Type B pancreatic cell (in vitro differentiated cells): Measurements from ENCODE around the gene PLXNB1. TPM values are rescaled to one million over a fixed set of nuclear protein-coding genes. Genes with fewer than 3 reads are reported as not detected.
A peak's percentile ranks its signal among the peaks of the same experiment; 100 is the strongest.

ENCODE experiments used
- DNase-seq: peaks from one replicate; pipeline ENCODE4 v3.0.0; 2021; ENCODE audit warnings: mixed read lengths; ENCODE audit not compliant: unreplicated experiment; ENCODE audit errors: extremely low spot score
- H3K27ac Mint-ChIP-seq: 2 replicates; pipeline ENCODE4 v1.8.0; 2021; ENCODE audit warnings: mild to moderate bottlenecking, mixed read lengths
- H3K27me3 Mint-ChIP-seq: 2 replicates; pipeline ENCODE4 v1.8.0; 2021; ENCODE audit warnings: mixed read lengths
- H3K36me3 Mint-ChIP-seq: 2 replicates; pipeline ENCODE4 v1.8.0; 2021; ENCODE audit warnings: mixed read lengths
- H3K4me1 Mint-ChIP-seq: one replicate; pipeline ENCODE4 v1.8.0; 2021; ENCODE audit warnings: mixed read lengths; ENCODE audit not compliant: unreplicated experiment
- H3K4me3 Mint-ChIP-seq: 2 replicates; pipeline ENCODE4 v1.8.0; 2021; ENCODE audit warnings: mild to moderate bottlenecking, mixed read lengths
- H3K9me3 Mint-ChIP-seq: 2 replicates; pipeline ENCODE4 v1.8.0; 2021; ENCODE audit warnings: mixed read lengths
- total RNA-seq: library from RNA; stranded (reverse); gene quantifications from 2 replicates; pipeline ENCODE4 v1.2.1, GENCODE V29; 2021; ENCODE audit warnings: low replicate concordance
- TF ChIP-seq, protein P1 (sequence below): fragments of 200-600 bp; sonication (generic); conservative IDR thresholded peaks from 2 replicates; pipeline ENCODE4 v1.5.0; 2021; ENCODE audit warnings: antibody characterized with exemption, mild to moderate bottlenecking

PLXNB1 gene
- total RNA-seq, 1 donor from 2014 or later = 212 TPM

- no peaks in the 10 kb centered on the region for H3K27me3 Mint-ChIP-seq
- peaks cover 4% of the 10 kb centered on the region for H3K36me3 Mint-ChIP-seq
- TF ChIP-seq, protein P1, sequence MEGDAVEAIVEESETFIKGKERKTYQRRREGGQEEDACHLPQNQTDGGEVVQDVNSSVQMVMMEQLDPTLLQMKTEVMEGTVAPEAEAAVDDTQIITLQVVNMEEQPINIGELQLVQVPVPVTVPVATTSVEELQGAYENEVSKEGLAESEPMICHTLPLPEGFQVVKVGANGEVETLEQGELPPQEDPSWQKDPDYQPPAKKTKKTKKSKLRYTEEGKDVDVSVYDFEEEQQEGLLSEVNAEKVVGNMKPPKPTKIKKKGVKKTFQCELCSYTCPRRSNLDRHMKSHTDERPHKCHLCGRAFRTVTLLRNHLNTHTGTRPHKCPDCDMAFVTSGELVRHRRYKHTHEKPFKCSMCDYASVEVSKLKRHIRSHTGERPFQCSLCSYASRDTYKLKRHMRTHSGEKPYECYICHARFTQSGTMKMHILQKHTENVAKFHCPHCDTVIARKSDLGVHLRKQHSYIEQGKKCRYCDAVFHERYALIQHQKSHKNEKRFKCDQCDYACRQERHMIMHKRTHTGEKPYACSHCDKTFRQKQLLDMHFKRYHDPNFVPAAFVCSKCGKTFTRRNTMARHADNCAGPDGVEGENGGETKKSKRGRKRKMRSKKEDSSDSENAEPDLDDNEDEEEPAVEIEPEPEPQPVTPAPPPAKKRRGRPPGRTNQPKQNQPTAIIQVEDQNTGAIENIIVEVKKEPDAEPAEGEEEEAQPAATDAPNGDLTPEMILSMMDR = no peak
- no peak for DNase-seq
- H3K9me3 Mint-ChIP-seq = no peaks in the 10 kb centered on the region
- H3K4me1 Mint-ChIP-seq = peaks cover 21% of the 10 kb centered on the region
- no peak overlapping the region for H3K27ac Mint-ChIP-seq
- H3K4me3 Mint-ChIP-seq = no peak overlapping the region
These were observed 7.9 kb upstream of the PLXNB1 start for GRCh38 chr3:48437812-48438211.

DNA sequence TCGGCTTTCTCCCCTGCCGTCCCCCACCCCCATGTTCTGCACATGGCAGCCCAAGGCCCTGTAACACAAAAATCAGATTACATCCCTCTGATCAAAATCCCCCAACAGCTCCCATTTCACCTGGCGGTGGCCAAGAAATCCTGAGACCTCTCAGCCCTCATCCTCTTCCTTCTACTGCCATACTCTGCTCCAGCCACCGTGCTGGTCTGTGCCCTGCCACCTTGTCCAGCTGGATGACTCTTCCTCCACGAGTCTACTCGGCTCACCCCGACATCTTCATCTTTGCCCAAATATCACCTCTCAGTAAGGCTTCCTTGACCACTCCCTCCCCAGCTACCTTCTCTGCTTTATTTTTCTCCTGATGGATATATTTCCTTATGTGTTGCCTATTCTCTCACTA, 7.0 kb upstream of the PLXNB1 start:
- Mint-ChIP-seq H3K27me3 (no peaks in the 10 kb centered on the region), H3K9me3 (no peaks in the 10 kb centered on the region), H3K4me1 (peaks cover 22% of the 10 kb centered on the region), H3K27ac (no peak overlapping the region), H3K36me3 (peaks cover 9% of the 10 kb centered on the region), H3K4me3 (no peak overlapping the region)
- TF ChIP-seq, protein P1 = no peak
- DNase-seq = no peak

GRCh38 chr3:48436477-48436787, 6.5 kb upstream of the PLXNB1 start:
- no peaks in the 10 kb centered on the region for H3K9me3 Mint-ChIP-seq
- H3K36me3 Mint-ChIP-seq = peaks cover 12% of the 10 kb centered on the region
- TF ChIP-seq, protein P1 = no peak
- no peak overlapping the region for H3K4me3 Mint-ChIP-seq
- no peak overlapping the region for H3K27ac Mint-ChIP-seq
- peaks cover 24% of the 10 kb centered on the region for H3K4me1 Mint-ChIP-seq
- no peaks in the 10 kb centered on the region for H3K27me3 Mint-ChIP-seq
- no peak for DNase-seq

DNA sequence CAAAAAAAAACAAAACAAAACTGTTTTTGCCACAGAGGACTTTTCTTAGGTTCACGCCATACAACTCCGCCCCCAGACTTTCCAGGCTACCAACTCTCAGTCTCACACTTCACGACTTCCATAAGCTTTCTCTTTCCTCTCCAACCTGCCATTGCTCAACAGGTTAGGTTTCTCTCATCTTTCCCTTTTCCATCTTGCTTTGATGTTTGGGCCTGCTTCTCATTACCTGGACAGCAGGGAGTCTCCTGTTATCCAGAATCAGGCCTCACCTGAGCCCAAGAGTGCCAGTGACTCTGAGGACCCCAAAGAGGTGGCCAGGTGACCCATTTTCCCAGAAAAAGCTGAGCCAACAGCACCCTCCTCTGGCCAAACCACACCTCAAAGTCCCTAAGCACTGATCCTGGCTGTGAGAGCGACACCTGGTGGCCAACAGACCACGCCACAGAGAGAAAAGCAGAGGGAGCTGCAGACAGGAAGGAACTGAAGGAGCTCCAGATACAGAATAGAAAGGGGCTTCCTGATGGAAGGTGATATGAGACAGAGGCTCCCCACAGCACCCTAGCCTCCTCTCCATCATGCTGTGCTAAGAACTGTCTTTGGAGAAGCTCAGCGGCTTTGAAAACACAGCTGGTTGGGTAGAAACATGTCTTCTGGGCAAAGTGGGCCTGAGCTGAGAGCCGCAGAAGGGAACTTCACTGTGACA, 6.0 kb upstream of the PLXNB1 start:
- H3K4me1 Mint-ChIP-seq = peaks cover 29% of the 10 kb centered on the region

GRCh38 chr3:48435223-48435595, 5.3 kb upstream of the PLXNB1 start:
- TF ChIP-seq, protein P1 = no peak
- no peak for DNase-seq
- Mint-ChIP-seq H3K4me3 (no peak overlapping the region), H3K27me3 (no peaks in the 10 kb centered on the region), H3K9me3 (no peaks in the 10 kb centered on the region), H3K4me1 (peaks cover 35% of the 10 kb centered on the region), H3K36me3 (peaks cover 12% of the 10 kb centered on the region), H3K27ac (peak overlapping the region; percentile 99)

More for the DNA sequence above, 6.0 kb upstream of the PLXNB1 start:
- peak; percentile 86 for DNase-seq
- Mint-ChIP-seq H3K36me3 (peaks cover 12% of the 10 kb centered on the region), H3K27me3 (no peaks in the 10 kb centered on the region), H3K27ac (no peak overlapping the region), H3K4me3 (no peak overlapping the region), H3K9me3 (no peaks in the 10 kb centered on the region)
- TF ChIP-seq, protein P1 = peak; percentile 100
